Caco-2 (cell line): ENCODE measurements around the gene ABCC9. TPM values are rescaled to one million over a fixed set of nuclear protein-coding genes. Genes with fewer than 3 reads are reported as not detected.

Experiments used
- BruUV-seq: library from RNA; stranded (reverse); fragments of 400-500 nt; replicated peaks from 2 replicates; lab custom pipeline; 2021; lab: Mats Ljungman, UMichigan
- CTCF ChIA-PET: fragments of 300-600 bp; sonication (Branson Sonifier 250); formaldehyde crosslinking; loops from one replicate; lab custom pipeline; 2022; ENCODE audit warnings: antibody characterized with exemption; lab: Charles Lee
- POLR2A ChIA-PET: fragments of 300-600 bp; sonication (Branson Sonifier 250); formaldehyde crosslinking; loops from one replicate; lab custom pipeline; 2022; ENCODE audit warnings: antibody characterized with exemption; lab: Charles Lee
- DNase-seq, 2 experiments: peaks; one replicate each; pipeline versions ENCODE4 v3.0.0 to v3.0.0-alpha.2; 2020 to 2022
- H3K27me3 ChIP-seq: replicated peaks from 2 replicates; pipeline ENCODE4 v1.6.0; 2011; ENCODE audit warnings: low read length; ENCODE audit not compliant: control insufficient read depth, insufficient read depth
- H3K36me3 ChIP-seq: 2 replicates; pipeline ENCODE4 v1.5.1; 2011; ENCODE audit warnings: low read length; ENCODE audit not compliant: control insufficient read depth, insufficient read depth
- H3K4me1 ChIP-seq: fragments of 250-450 bp; sonication (Bioruptor Pico); 2 replicates; pipeline ENCODE4 v1.5.1; 2020; ENCODE audit warnings: mild to moderate bottlenecking
- H3K4me3 ChIP-seq: 2 replicates; pipeline ENCODE4 v1.5.1; 2011; ENCODE audit warnings: low read depth, mild to moderate bottlenecking, control low read depth, low read length
- H3K9me3 ChIP-seq: fragments of 250-450 bp; sonication (Bioruptor Pico); 2 replicates; pipeline ENCODE4 v1.5.1; 2020; ENCODE audit warnings: mild to moderate bottlenecking, moderate library complexity
- H3K27ac Mint-ChIP-seq: one replicate; pipeline ENCODE4 v1.8.0; 2022; ENCODE audit warnings: mixed read lengths; ENCODE audit not compliant: unreplicated experiment
- H3K27me3 Mint-ChIP-seq: one replicate; pipeline ENCODE4 v1.8.0; 2022; ENCODE audit warnings: mixed read lengths; ENCODE audit not compliant: insufficient read depth, unreplicated experiment
- H3K36me3 Mint-ChIP-seq: one replicate; pipeline ENCODE4 v1.8.0; 2022; ENCODE audit warnings: mild to moderate bottlenecking, mixed read lengths; ENCODE audit not compliant: insufficient read depth, unreplicated experiment
- H3K4me1 Mint-ChIP-seq: one replicate; pipeline ENCODE4 v1.8.0; 2022; ENCODE audit warnings: low read depth, mixed read lengths; ENCODE audit not compliant: unreplicated experiment
- H3K4me3 Mint-ChIP-seq: one replicate; pipeline ENCODE4 v1.8.0; 2022; ENCODE audit warnings: mild to moderate bottlenecking, moderate library complexity, mixed read lengths; ENCODE audit not compliant: unreplicated experiment
- H3K9me3 Mint-ChIP-seq: one replicate; pipeline ENCODE4 v1.8.0; 2022; ENCODE audit warnings: mixed read lengths; ENCODE audit not compliant: unreplicated experiment
- CTCF ChIP-seq, 2 experiments: fragments of 200-600 bp in 1 of 2; IDR thresholded peaks; 1 replicate in 1 of 2; 2 replicates in 1 of 2; pipeline versions ENCODE4 v1.5.1 to v1.8.0; 2011 to 2022; ENCODE audit warnings: antibody characterized with exemption in 1 of 2, control low read depth in 1 of 2, inconsistent platforms in 1 of 2, low read depth in 1 of 2, low read length in 1 of 2, mild to moderate bottlenecking in 1 of 2, moderate library complexity in 1 of 2; ENCODE audit not compliant: insufficient read depth in 1 of 2, severe bottlenecking in 1 of 2, unreplicated experiment in 1 of 2
- intact Hi-C: fragments of 100-400 bp; cut with micrococcal nuclease; formaldehyde crosslinking; loops from one replicate; pipeline ENCODE4 v1.10.0; 2022; ENCODE audit not compliant: unreplicated experiment
- total RNA-seq: library from RNA; stranded (reverse); gene quantifications from 2 replicates; pipeline ENCODE4 v1.2.3, GENCODE V29; 2022

Gene ABCC9
- total RNA-seq, 1 experiment from 2014 or later = 130 TPM

DNA sequence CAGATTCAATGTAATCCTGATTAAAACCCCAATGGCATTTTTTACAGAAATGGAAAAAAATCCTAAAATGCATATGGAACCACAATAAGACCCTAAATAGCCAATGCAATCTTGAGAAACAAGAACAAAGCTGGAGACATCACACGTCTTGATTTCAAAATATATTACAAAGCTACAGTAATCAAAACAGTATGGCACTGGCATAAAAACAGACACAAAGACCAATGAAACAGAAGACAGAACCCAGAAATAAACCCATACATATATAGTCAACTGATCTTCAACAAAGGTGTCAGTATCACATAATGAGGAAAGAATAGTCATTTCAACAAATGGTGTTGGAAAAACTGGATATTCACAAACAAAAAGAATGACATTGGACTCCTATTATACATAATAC is 9.4 kb upstream of the ABCC9 start:
- BruUV-seq = no TSS peak
- no peak overlapping the region for H3K4me3 Mint-ChIP-seq
- TF ChIP-seq CTCF (IDR thresholded peaks at IDR 0.05; ENCODE audit: insufficient read depth in 1 of 2, low read depth in 1 of 2, low read length in 1 of 2, severe bottlenecking in 1 of 2, unreplicated experiment in 1 of 2) = no peak
- H3K27ac Mint-ChIP-seq = no peak overlapping the region
- H3K4me1 Mint-ChIP-seq = no peaks in the 10 kb centered on the region
- H3K9me3 Mint-ChIP-seq = peaks cover 55% of the 10 kb centered on the region
- POLR2A ChIA-PET = no interaction called here
- peaks cover 7% of the 10 kb centered on the region for H3K36me3 Mint-ChIP-seq
- H3K27me3 Mint-ChIP-seq = no peaks in the 10 kb centered on the region
- Histone ChIP-seq H3K4me1 (no peaks in the 10 kb centered on the region), H3K36me3 (no peaks in the 10 kb centered on the region), H3K27me3 (no peaks in the 10 kb centered on the region; the same call in 1 of the 2 replicates), H3K9me3 (peaks cover 37% of the 10 kb centered on the region), H3K4me3 (no peak overlapping the region)
- CTCF ChIA-PET = no interaction called here
- intact Hi-C loops = no loop called here
- no peak for DNase-seq

DNA sequence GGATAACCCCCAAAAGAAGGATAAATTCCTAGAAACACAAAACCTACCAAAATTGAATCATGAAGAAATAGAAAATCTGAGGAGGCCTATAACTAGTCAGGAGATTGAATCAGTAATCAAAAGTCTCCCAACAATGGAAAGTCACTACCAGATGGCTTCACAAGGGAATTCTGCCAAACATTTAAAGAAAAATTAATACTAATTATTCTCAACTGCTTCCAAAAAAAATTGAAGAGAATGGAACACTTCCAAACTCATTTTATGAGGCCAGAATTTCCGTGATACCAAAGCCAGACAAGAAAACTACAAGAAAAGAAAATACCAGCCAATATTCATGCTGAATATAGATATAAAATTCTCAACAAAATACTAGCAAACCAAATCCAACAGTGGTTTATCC is 7.8 kb upstream of the ABCC9 start:
- BruUV-seq = no TSS peak
- Histone ChIP-seq H3K9me3 (peaks cover 37% of the 10 kb centered on the region), H3K4me1 (no peaks in the 10 kb centered on the region), H3K4me3 (no peak overlapping the region), H3K36me3 (no peaks in the 10 kb centered on the region), H3K27me3 (no peaks in the 10 kb centered on the region; the same call in 1 of the 2 replicates)
- H3K27ac Mint-ChIP-seq = no peak overlapping the region
- H3K9me3 Mint-ChIP-seq = peaks cover 65% of the 10 kb centered on the region
- ChIA-PET CTCF (no interaction called here), POLR2A (no interaction called here)
- H3K27me3 Mint-ChIP-seq = no peaks in the 10 kb centered on the region
- no peak overlapping the region for H3K4me3 Mint-ChIP-seq
- no peak for TF ChIP-seq CTCF (IDR thresholded peaks at IDR 0.05; ENCODE audit: insufficient read depth in 1 of 2, low read depth in 1 of 2, low read length in 1 of 2, severe bottlenecking in 1 of 2, unreplicated experiment in 1 of 2)
- intact Hi-C loops = no loop called here
- DNase-seq = no peak
- no peaks in the 10 kb centered on the region for H3K4me1 Mint-ChIP-seq
- peaks cover 11% of the 10 kb centered on the region for H3K36me3 Mint-ChIP-seq

DNA sequence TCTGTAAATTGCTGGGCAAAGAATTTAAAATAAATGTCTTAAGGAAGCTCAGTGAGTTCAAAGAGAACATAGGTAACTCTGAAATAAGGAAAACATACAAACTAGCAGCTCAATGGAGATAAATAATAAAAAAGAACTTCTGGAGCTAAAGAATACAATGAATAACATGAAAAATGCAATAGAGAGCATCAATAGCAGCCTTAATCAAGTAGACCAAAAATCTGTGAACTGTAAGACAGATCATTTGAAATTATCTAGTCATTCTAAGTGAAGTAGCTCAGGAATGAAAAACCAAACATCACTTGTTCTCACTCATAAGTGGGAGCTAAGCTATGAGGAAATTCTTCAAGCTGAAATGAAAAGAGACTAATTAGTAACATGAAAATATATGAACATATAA is 5.8 kb upstream of the ABCC9 start:
- no peak overlapping the region for H3K4me3 ChIP-seq
- H3K27me3 ChIP-seq = no peaks in the 10 kb centered on the region; the same call in 1 of the 2 replicates
- H3K36me3 ChIP-seq = no peaks in the 10 kb centered on the region
- TF ChIP-seq CTCF (IDR thresholded peaks at IDR 0.05; ENCODE audit: insufficient read depth in 1 of 2, low read depth in 1 of 2, low read length in 1 of 2, severe bottlenecking in 1 of 2, unreplicated experiment in 1 of 2) = no peak
- Mint-ChIP-seq H3K9me3 (peaks cover 65% of the 10 kb centered on the region), H3K27ac (no peak overlapping the region), H3K4me1 (no peaks in the 10 kb centered on the region), H3K4me3 (no peak overlapping the region), H3K27me3 (no peaks in the 10 kb centered on the region), H3K36me3 (peaks cover 15% of the 10 kb centered on the region)
- POLR2A ChIA-PET = no interaction called here
- no TSS peak for BruUV-seq
- no peaks in the 10 kb centered on the region for H3K4me1 ChIP-seq
- CTCF ChIA-PET = no interaction called here
- peaks cover 37% of the 10 kb centered on the region for H3K9me3 ChIP-seq
- DNase-seq = no peak
- intact Hi-C loops = no loop called here
